ENCODE data around the gene SPAST. TPM values are rescaled to one million over a fixed set of nuclear protein-coding genes. Genes with fewer than 3 reads are reported as not detected.
"Not testable (repeated sequence)": the region's sequence is repeated elsewhere in the genome, so short reads cannot be mapped to it uniquely, and the experiment has no call there.

Gene SPAST
- total and polyA plus RNA-seq, 12 donors: 2.4 to 10.9 (median 9.1) TPM

- WGBS, 2 donors: 90 to 91% methylated on average over 1 of the region's 1 CpG
- peaks cover 0 to 4% (median 0%) of the 10 kb centered on the region in 9 donors for H3K4me1 ChIP-seq
- no peaks in the 10 kb centered on the region for H3K27me3 ChIP-seq
- ATAC-seq: no peak
- intact Hi-C loops (cut with DNase I): no loop called here
- H3K4me3 ChIP-seq: no peak overlapping the region
- TF ChIP-seq, protein P1, sequence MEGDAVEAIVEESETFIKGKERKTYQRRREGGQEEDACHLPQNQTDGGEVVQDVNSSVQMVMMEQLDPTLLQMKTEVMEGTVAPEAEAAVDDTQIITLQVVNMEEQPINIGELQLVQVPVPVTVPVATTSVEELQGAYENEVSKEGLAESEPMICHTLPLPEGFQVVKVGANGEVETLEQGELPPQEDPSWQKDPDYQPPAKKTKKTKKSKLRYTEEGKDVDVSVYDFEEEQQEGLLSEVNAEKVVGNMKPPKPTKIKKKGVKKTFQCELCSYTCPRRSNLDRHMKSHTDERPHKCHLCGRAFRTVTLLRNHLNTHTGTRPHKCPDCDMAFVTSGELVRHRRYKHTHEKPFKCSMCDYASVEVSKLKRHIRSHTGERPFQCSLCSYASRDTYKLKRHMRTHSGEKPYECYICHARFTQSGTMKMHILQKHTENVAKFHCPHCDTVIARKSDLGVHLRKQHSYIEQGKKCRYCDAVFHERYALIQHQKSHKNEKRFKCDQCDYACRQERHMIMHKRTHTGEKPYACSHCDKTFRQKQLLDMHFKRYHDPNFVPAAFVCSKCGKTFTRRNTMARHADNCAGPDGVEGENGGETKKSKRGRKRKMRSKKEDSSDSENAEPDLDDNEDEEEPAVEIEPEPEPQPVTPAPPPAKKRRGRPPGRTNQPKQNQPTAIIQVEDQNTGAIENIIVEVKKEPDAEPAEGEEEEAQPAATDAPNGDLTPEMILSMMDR (IDR thresholded peaks at IDR 0.05): no peak
- DNase-seq: no peak
- peaks cover 0 to 92% (median 30%) of the 10 kb centered on the region in 9 donors for H3K36me3 ChIP-seq
- no peaks in the 10 kb centered on the region for H3K9me3 ChIP-seq
- no peak overlapping the region for H3K27ac ChIP-seq
These were observed 137.5 kb downstream of the SPAST start for GRCh38 chr2:32200814-32201213.

DNA sequence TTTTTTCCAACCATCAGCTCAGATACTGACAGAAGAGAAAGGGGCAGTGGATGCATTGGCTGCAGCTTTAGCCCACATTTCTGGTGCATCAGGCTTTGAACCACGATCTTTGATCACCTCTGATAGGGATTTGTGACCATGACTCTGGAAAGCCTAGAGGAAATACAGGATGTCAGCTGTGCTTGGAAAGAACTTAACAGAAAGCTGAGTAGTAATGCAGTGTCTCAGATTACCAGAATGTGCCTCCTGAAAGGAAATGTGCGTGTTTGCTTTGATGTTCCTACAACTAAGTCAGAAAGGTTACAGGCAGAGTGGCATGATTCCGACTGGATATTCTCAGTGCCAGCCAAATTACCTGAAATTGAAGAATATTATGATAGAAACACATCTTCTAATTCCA, 140.1 kb downstream of the SPAST start:
- ATAC-seq: not testable (repeated sequence)

More for the DNA sequence above, 140.1 kb downstream of the SPAST start:
- DNase-seq; H3K4me1 ChIP-seq; H3K27me3 ChIP-seq; intact Hi-C loops (cut with DNase I); H3K9me3 ChIP-seq; H3K27ac ChIP-seq; H3K4me3 ChIP-seq: not testable (repeated sequence)
- 92 to 95% methylated on average over 3 of the region's 3 CpGs for WGBS, 2 donors
- H3K36me3 ChIP-seq: peaks cover 0 to 84% (median 23%) of the 10 kb centered on the region in 9 donors

Other genes starting within 250 kb of the SPAST start
- gene MEMO1, start 52.5 kb upstream of the SPAST start, total RNA-seq: 10 to 100 TPM; 43.6 to 67.3 (median 54.1) TPM
- 10 to 100 TPM; 47.7 to 73.9 TPM for gene MEMO1, start 52.5 kb upstream of the SPAST start, polyA plus RNA-seq
- 10 to 100 TPM; 35.1 to 47.7 (median 42.9) TPM for gene DPY30, start 23.8 kb upstream of the SPAST start, total RNA-seq
- 10 to 100 TPM; 53.5 to 57.8 TPM for gene DPY30, start 23.8 kb upstream of the SPAST start, polyA plus RNA-seq
- 10 to 100 TPM; 10.7 to 18.7 (median 15.0) TPM for gene SLC30A6, start 102.3 kb downstream of the SPAST start, total RNA-seq
- gene SLC30A6, start 102.3 kb downstream of the SPAST start, polyA plus RNA-seq: 1 to 10 TPM; 3.3 to 5.2 TPM
- 1 to 10 TPM in 3 of 10 donors, under 1 TPM in 7; 0.42 to 3.2 (median 0.66) TPM for gene NLRC4, start 201.3 kb downstream of the SPAST start, total RNA-seq
- gene NLRC4, start 201.3 kb downstream of the SPAST start, polyA plus RNA-seq: under 1 TPM; 0.38 to 0.59 TPM
- 10 to 100 TPM; 55.6 to 94.3 (median 66.4) TPM for gene YIPF4, start 214.3 kb downstream of the SPAST start, total RNA-seq
- 10 to 100 TPM; 15.1 to 24.9 TPM for gene YIPF4, start 214.3 kb downstream of the SPAST start, polyA plus RNA-seq